Activated CD4-positive, alpha-beta T cell treated with anti-CD3 and anti-CD28 coated beads for 1 hour (primary cell): ENCODE measurements around the gene DEFB132.

Experiments
- DNase-seq: peaks from one replicate; pipeline ENCODE4 v3.0.0-alpha.2; 2020

Gene DEFB132

GRCh38 chr20:297925-298775, 40.6 kb downstream of the DEFB132 start:
- peak; percentile 22 for DNase-seq

DNA sequence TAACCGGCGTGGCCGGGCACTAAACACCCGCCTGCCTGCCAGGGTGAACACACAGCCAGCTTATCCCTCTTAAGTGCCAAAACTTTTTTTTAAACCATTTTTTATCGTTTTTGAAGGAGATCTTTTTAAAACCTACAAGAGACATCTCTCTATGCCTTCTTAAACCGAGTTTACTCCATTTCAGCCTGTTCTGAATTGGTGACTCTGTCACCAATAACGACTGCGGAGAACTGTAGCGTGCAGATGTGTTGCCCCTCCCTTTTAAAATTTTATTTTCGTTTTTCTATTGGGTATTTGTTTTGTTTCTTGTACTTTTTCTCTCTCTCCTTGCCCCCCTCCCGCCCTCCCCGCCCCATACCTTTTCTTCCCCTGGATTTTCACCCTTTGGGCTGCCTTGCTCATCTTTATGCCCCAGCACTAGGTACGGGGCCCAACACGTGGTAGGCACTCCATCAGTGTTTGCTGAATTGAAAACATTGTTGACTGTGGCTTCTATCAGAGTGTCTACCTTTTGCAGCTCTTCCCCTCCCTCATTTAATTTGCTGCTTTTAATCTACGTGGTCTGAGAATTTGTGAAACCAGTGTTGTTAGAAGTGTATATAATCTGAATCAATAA, 41.4 kb downstream of the DEFB132 start:
- DNase-seq = no peak

- no peak for DNase-seq
These were observed 42.9 kb downstream of the DEFB132 start for GRCh38 chr20:300345-300990.

DNA sequence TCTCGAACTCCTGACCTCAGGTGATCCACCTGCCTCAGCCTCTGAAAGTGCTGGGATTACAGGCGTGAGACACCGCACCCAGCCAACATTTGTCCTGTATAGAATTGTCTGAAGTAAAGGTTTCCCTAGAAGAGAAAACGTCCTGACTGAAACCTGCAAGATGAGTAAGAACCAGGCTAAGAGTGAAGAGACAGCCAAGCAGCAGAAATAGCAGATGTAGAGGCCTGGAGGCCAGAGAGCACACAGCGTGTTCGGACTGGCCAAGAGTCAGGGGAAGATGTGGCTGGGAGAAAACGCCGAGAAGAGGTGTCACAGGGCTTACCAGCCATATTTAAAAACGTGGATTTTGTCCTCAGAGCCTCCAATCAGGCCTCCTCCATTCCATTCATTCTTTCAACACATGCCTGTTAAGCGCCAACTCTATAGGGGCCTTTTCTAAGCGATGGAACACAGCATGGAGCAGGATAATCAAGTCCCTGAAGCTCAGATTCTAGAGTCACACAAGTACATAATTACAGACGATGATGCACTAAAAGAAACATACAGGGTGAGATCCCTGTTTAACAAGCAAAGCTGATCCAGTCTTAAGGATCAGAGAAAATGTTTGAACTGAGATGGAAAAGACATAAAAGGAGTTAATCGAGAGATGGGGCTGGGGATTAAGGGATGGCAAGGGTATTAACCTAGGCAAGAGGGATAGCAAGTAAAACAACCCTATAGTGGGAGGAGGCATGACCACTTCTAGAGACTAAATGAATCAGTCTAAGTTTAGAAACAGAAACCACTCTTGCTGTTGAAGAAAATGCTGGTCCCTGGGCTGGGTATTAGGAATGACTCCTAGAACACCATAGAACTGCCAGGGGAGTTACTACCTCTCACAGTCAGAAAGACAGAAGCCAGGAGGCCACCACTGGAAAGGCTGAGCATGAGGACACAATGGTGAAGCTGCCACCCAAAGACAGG, 44.6 kb downstream of the DEFB132 start:
- no peak for DNase-seq

DNA sequence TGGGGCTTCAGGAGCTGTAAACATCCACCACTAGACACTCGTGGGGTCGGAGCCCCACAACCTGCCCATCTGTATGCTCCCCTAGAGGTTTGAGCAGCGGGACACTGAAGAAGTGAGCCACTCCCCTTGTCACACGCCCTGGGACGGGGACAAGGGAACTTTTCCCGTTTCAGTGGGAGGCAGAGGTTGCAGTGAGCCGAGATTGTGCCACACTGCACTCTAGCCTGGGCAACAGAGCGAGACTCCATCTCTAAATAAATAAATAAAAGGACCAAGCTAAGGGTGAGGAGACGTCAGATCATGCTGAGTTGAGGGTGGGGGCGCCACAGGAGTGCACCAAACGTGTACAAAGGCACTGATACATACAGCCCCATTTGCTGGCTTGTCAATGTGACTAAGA, 48.2 kb downstream of the DEFB132 start:
- no peak for DNase-seq

GRCh38 chr20:308427-309038, 51.0 kb downstream of the DEFB132 start:
- DNase-seq = no peak

DNA sequence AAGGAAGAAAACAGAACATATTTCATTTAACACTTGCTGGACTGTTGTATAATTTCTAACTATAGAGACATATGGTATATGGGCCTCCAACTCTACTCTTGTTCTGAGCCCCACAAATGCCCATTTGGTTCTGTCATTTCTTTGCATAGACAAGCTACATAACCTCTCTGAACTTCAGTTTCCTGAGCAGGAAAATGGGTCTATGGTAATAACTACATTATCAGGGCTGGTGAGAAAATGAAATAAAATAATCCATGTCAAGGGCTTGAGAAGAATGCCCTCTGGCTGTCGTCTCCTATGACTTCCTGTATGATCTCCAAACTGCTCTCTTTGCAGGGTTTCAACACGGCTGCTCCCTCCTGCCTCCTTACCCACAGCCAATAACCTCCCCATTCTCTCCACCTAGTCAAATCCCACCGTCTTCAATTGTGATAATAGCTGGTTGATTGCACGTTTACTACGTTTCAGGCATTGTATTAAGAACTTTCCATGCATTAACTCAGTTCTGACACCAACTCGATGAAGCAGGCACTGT, 51.8 kb downstream of the DEFB132 start:
- DNase-seq = no peak

- peak; percentile 66 for DNase-seq
These were observed 52.5 kb downstream of the DEFB132 start for GRCh38 chr20:309841-310644.

DNA sequence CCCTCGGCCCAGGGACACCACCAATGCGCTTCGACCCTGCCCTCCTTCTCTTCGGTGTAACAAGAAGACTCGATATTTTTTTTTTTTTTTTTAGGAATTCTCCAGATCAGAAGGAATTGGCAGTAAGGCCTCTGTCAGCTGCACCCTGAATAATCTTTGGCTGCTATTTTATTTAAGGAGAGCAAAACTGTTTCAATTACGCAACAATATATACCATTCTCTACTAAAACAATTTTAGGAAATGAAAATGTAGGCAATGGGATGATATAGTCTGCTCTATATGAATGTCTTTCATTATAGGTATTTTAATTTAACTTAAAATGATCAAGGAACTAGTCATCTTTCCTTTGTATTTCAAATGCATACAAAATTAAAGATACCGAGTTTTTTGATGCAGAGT, 53.1 kb downstream of the DEFB132 start:
- DNase-seq = no peak
